Measurements from ENCODE around the gene SMARCA2.

SMARCA2 gene

GRCh38 chr9:2157277-2158110 is 142.3 kb downstream of the SMARCA2 start:
- CTCF ChIA-PET, result interaction anchor here (0.6 kb wide), 1 partner anchor 143 kb away, joined by 3 read pairs; no protein-coding TSS in a partner anchor
- DNase-seq (ENCODE audit: low spot score), result peak; percentile 16
- POLR2A ChIA-PET (ENCODE audit: low non-redundant PET), result no interaction called here
- peak overlapping the region; percentile 91 for H3K27ac ChIP-seq
- no peak for TF ChIP-seq CTCF (conservative IDR thresholded peaks at IDR 0.05; ENCODE audit: low read depth)

GRCh38 chr9:2158111-2158610 is 143.0 kb downstream of the SMARCA2 start:
- peak overlapping the region; percentile 91 for H3K27ac ChIP-seq
- peak; percentile 29 for TF ChIP-seq CTCF (conservative IDR thresholded peaks at IDR 0.05; ENCODE audit: low read depth)
- ChIA-PET CTCF (interaction anchor here (0.6 kb wide), 1 partner anchor 144 kb away, joined by 3 read pairs; no protein-coding TSS in a partner anchor), POLR2A (ENCODE audit: low non-redundant PET) (no interaction called here)
- peak; percentile 24 for DNase-seq (ENCODE audit: low spot score)

GRCh38 chr9:2158766-2159430 is 143.8 kb downstream of the SMARCA2 start:
- no peak for TF ChIP-seq CTCF (conservative IDR thresholded peaks at IDR 0.05; ENCODE audit: low read depth)
- ChIA-PET POLR2A (ENCODE audit: low non-redundant PET) (no interaction called here), CTCF (interaction anchor here (1.0 kb wide), 1 partner anchor 23 kb away, joined by 3 read pairs; no protein-coding TSS in a partner anchor)
- H3K27ac ChIP-seq, result no peak overlapping the region
- DNase-seq (ENCODE audit: low spot score), result no peak

GRCh38 chr9:2159521-2160454 is 144.6 kb downstream of the SMARCA2 start:
- H3K27ac ChIP-seq, result no peak overlapping the region
- DNase-seq (ENCODE audit: low spot score), result no peak
- TF ChIP-seq CTCF (conservative IDR thresholded peaks at IDR 0.05; ENCODE audit: low read depth), result no peak
- ChIA-PET POLR2A (ENCODE audit: low non-redundant PET) (no interaction called here), CTCF (interaction anchor here (1.0 kb wide), 1 partner anchor 22 kb away, joined by 3 read pairs; no protein-coding TSS in a partner anchor)

- no peak for DNase-seq (ENCODE audit: low spot score)
- ChIA-PET CTCF (no interaction called here), POLR2A (ENCODE audit: low non-redundant PET) (no interaction called here)
- TF ChIP-seq CTCF (conservative IDR thresholded peaks at IDR 0.05; ENCODE audit: low read depth), result no peak
- no peak overlapping the region for H3K27ac ChIP-seq
Observed at GRCh38 chr9:2161661-2162060, 146.5 kb downstream of the SMARCA2 start.
